Calu3 (cell line): ENCODE data around the gene PCDH9. TPM values are rescaled to one million over a fixed set of nuclear protein-coding genes. Genes with fewer than 3 reads are reported as not detected.

ENCODE experiments used
- BruUV-seq: library from RNA; stranded (reverse); fragments of 400-500 nt; replicated peaks from 2 replicates; lab custom pipeline; 2021; lab: Mats Ljungman, UMichigan
- CTCF ChIA-PET: fragments of 300-600 bp; sonication (Branson Sonifier 250); formaldehyde crosslinking; loops from one replicate; lab custom pipeline; 2022; ENCODE audit warnings: antibody characterized with exemption; lab: Charles Lee
- DNase-seq: peaks from one replicate; pipeline ENCODE4 v3.0.0; 2022
- H3K27ac Mint-ChIP-seq: one replicate; pipeline ENCODE4 v1.8.0; 2022; ENCODE audit warnings: mixed read lengths; ENCODE audit not compliant: unreplicated experiment
- H3K27me3 Mint-ChIP-seq: one replicate; pipeline ENCODE4 v1.8.0; 2022; ENCODE audit warnings: mixed read lengths; ENCODE audit not compliant: unreplicated experiment
- H3K36me3 Mint-ChIP-seq: one replicate; pipeline ENCODE4 v1.8.0; 2022; ENCODE audit warnings: mild to moderate bottlenecking, moderate library complexity, mixed read lengths; ENCODE audit not compliant: insufficient read depth, unreplicated experiment
- H3K4me1 Mint-ChIP-seq: one replicate; pipeline ENCODE4 v1.8.0; 2022; ENCODE audit warnings: mild to moderate bottlenecking, low read depth, mixed read lengths; ENCODE audit not compliant: unreplicated experiment
- H3K4me3 Mint-ChIP-seq: one replicate; pipeline ENCODE4 v1.8.0; 2022; ENCODE audit warnings: mild to moderate bottlenecking, low read depth, moderate library complexity, mixed read lengths; ENCODE audit not compliant: unreplicated experiment
- H3K9me3 Mint-ChIP-seq: one replicate; pipeline ENCODE4 v1.8.0; 2022; ENCODE audit warnings: low read depth, mixed read lengths; ENCODE audit not compliant: unreplicated experiment
- intact Hi-C: fragments of 100-400 bp; cut with micrococcal nuclease; formaldehyde crosslinking; loops from one replicate; pipeline ENCODE4 v1.10.0; 2022; ENCODE audit not compliant: unreplicated experiment
- total RNA-seq: library from RNA; stranded (reverse); gene quantifications from 2 replicates; pipeline ENCODE4 v1.2.3, GENCODE V29; 2022
- TF ChIP-seq, protein P1 (sequence below): fragments of 200-600 bp; IDR thresholded peaks from one replicate; pipeline ENCODE4 v1.8.0; 2022; ENCODE audit warnings: antibody characterized with exemption; ENCODE audit not compliant: unreplicated experiment

The PCDH9 gene
- total RNA-seq, 1 experiment from 2014 or later = 1.3 TPM

GRCh38 chr13:66491251-66491650 is 738.9 kb downstream of the PCDH9 start:
- Mint-ChIP-seq H3K4me3 (no peak overlapping the region), H3K4me1 (no peaks in the 10 kb centered on the region), H3K9me3 (no peaks in the 10 kb centered on the region), H3K27ac (no peak overlapping the region), H3K27me3 (no peaks in the 10 kb centered on the region), H3K36me3 (no peaks in the 10 kb centered on the region)
- TF ChIP-seq, protein P1, sequence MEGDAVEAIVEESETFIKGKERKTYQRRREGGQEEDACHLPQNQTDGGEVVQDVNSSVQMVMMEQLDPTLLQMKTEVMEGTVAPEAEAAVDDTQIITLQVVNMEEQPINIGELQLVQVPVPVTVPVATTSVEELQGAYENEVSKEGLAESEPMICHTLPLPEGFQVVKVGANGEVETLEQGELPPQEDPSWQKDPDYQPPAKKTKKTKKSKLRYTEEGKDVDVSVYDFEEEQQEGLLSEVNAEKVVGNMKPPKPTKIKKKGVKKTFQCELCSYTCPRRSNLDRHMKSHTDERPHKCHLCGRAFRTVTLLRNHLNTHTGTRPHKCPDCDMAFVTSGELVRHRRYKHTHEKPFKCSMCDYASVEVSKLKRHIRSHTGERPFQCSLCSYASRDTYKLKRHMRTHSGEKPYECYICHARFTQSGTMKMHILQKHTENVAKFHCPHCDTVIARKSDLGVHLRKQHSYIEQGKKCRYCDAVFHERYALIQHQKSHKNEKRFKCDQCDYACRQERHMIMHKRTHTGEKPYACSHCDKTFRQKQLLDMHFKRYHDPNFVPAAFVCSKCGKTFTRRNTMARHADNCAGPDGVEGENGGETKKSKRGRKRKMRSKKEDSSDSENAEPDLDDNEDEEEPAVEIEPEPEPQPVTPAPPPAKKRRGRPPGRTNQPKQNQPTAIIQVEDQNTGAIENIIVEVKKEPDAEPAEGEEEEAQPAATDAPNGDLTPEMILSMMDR = no peak
- no peak for DNase-seq
- intact Hi-C loops = loop anchor here (5.0 kb wide), 1 partner anchor 731 kb away; no protein-coding TSS in a partner anchor
- CTCF ChIA-PET = no interaction called here
- BruUV-seq = no TSS peak

DNA sequence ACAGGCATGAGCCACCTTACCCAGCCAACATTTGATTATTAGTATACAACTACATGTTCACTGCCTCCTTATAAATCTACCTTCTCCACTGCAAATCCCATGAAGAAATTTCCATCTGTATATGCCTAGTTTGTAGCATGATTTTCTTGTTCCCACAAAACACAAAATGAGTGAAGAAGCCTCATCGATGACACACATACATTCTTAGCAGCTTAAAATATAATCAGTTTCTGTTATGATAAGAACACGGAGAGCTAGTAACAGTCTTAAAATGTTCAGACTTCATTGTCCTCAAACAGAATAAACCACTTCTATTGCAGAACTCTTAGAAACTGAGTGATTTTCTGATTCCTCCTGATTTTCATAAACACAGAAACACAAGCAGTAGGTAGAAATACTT is 740.5 kb downstream of the PCDH9 start:
- no TSS peak for BruUV-seq
- no peaks in the 10 kb centered on the region for H3K27me3 Mint-ChIP-seq
- no peaks in the 10 kb centered on the region for H3K4me1 Mint-ChIP-seq
- intact Hi-C loops = no loop called here
- CTCF ChIA-PET = no interaction called here
- H3K27ac Mint-ChIP-seq = no peak overlapping the region
- H3K9me3 Mint-ChIP-seq = no peaks in the 10 kb centered on the region
- H3K36me3 Mint-ChIP-seq = no peaks in the 10 kb centered on the region
- DNase-seq = no peak
- TF ChIP-seq, protein P1 = no peak
- H3K4me3 Mint-ChIP-seq = no peak overlapping the region

- TF ChIP-seq, protein P1 = no peak
- BruUV-seq = no TSS peak
- Mint-ChIP-seq H3K27ac (no peak overlapping the region), H3K4me3 (no peak overlapping the region), H3K4me1 (no peaks in the 10 kb centered on the region), H3K36me3 (no peaks in the 10 kb centered on the region), H3K27me3 (no peaks in the 10 kb centered on the region), H3K9me3 (no peaks in the 10 kb centered on the region)
- intact Hi-C loops = no loop called here
- CTCF ChIA-PET = no interaction called here
- DNase-seq = no peak
Observed at GRCh38 chr13:66489172-66489571, 741.0 kb downstream of the PCDH9 start.

- DNase-seq = no peak
- no peaks in the 10 kb centered on the region for H3K27me3 Mint-ChIP-seq
- H3K27ac Mint-ChIP-seq = no peak overlapping the region
- H3K9me3 Mint-ChIP-seq = no peaks in the 10 kb centered on the region
- intact Hi-C loops = no loop called here
- no peaks in the 10 kb centered on the region for H3K36me3 Mint-ChIP-seq
- TF ChIP-seq, protein P1 = no peak
- H3K4me1 Mint-ChIP-seq = no peaks in the 10 kb centered on the region
- no TSS peak for BruUV-seq
- no peak overlapping the region for H3K4me3 Mint-ChIP-seq
- CTCF ChIA-PET = no interaction called here
Observed at GRCh38 chr13:66483712-66484111, 746.4 kb downstream of the PCDH9 start.

DNA sequence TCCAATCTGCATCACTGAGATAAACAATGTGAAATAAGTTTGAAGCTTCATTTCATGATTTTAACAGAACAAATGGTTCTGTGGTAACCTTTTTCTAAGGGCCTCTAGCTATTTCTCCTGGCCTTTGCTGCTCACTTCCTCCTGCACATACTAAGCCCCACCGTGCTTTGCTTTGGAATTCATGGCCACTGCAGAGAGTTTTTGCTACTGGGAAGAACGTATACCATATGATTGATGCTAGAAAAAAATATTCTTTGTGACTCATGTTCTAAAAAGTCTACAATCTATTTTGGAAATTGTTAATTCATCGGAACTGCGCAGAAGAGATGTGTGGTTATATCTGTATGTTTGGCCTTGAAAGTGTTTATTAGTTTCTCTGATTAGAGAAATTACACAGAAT is 747.3 kb downstream of the PCDH9 start:
- Mint-ChIP-seq H3K27me3 (no peaks in the 10 kb centered on the region), H3K27ac (no peak overlapping the region), H3K4me3 (no peak overlapping the region), H3K9me3 (no peaks in the 10 kb centered on the region), H3K36me3 (no peaks in the 10 kb centered on the region), H3K4me1 (no peaks in the 10 kb centered on the region)
- BruUV-seq = no TSS peak
- intact Hi-C loops = no loop called here
- CTCF ChIA-PET = no interaction called here
- DNase-seq = no peak
- TF ChIP-seq, protein P1 = no peak
